Heart left ventricle (tissue), 16 donors: Measurements from ENCODE around the gene AAMP. TPM values are rescaled to one million over a fixed set of nuclear protein-coding genes. Genes with fewer than 3 reads are reported as not detected.

Experiments used
- ATAC-seq, 4 donors: fragments of 200-7000 bp; cut with Tn5 transposase; one replicate each; pipeline ENCODE4 v1.9.1; 2020 to 2022; ENCODE audit warnings: moderate library complexity in 4 of 4, mild to moderate bottlenecking in 3 of 4, moderate number of reproducible peaks in 1 of 4
- DNase-seq, 5 donors: peaks; one replicate each; pipeline ENCODE4 v3.0.0-alpha.2; 2020
- H3K27ac ChIP-seq, 12 donors: fragments of 200-600 bp; sonication (generic) in 4 of 12; one replicate each; pipeline versions ENCODE4 v1.5.0 to v1.8.0; 2016 to 2022; ENCODE audit warnings: mild to moderate bottlenecking in 2 of 12
- H3K27me3 ChIP-seq, 9 donors: fragments of 200-600 bp; sonication (generic) in 2 of 9; one replicate each; pipeline versions ENCODE4 v1.5.1 to v1.8.0; 2016 to 2022; ENCODE audit warnings: mild to moderate bottlenecking in 3 of 9
- H3K36me3 ChIP-seq, 9 donors: fragments of 200-600 bp; sonication (generic) in 2 of 9; one replicate each; pipeline versions ENCODE4 v1.5.0 to v1.8.0; 2018 to 2022; ENCODE audit warnings: mild to moderate bottlenecking in 2 of 9
- H3K4me1 ChIP-seq, 12 donors: fragments of 200-600 bp; sonication (generic) in 4 of 12; one replicate each; pipeline versions ENCODE4 v1.5.0 to v1.8.0; 2016 to 2022; ENCODE audit warnings: mild to moderate bottlenecking in 3 of 12
- H3K4me3 ChIP-seq, 12 donors: fragments of 200-600 bp; sonication (generic) in 4 of 12; one replicate each; pipeline versions ENCODE4 v1.5.0 to v1.8.0; 2017 to 2022; ENCODE audit warnings: mild to moderate bottlenecking in 9 of 12, moderate library complexity in 4 of 12
- H3K9me3 ChIP-seq, 12 donors: fragments of 200-600 bp; sonication (generic) in 4 of 12; one replicate each; pipeline versions ENCODE4 v1.5.0 to v1.8.0; 2016 to 2022; ENCODE audit warnings: mild to moderate bottlenecking in 1 of 12
- POLR2A ChIP-seq, 2 donors: fragments of 450-650 bp; IDR thresholded peaks; one replicate each; pipeline ENCODE4 v1.6.1; 2017; ENCODE audit warnings: antibody characterized with exemption in 2 of 2, mild to moderate bottlenecking in 2 of 2, moderate library complexity in 2 of 2
- WGBS, 4 donors: extraction: QIAGEN DNeasy Blood & Tissue Kit in 2 of 4; methylation state at CpG; one replicate each; pipeline versions ENCODE4 v1.1.5 to v1.1.7; 2013 to 2018; 5-methylcytosine and 5-hydroxymethylcytosine counted together
- intact Hi-C, 10 donors: fragments of 100-400 bp; cut with DNase I; formaldehyde crosslinking; loops; one replicate each; pipeline versions ENCODE4 v1.11.1 to v1.14.2; 2022
- microRNA-seq, 4 donors: library from miRNA; unstranded; fragments of <30 nt; microRNA quantifications; one replicate each; pipeline versions ENCODE4 to v1.2.0, GENCODE V29; 2017 to 2020
- polyA plus RNA-seq, 2 donors: library from polyadenylated mRNA; stranded (reverse); fragments of 200-250 nt; gene quantifications; one replicate each; pipeline ENCODE4 v1.2.3, GENCODE V29; 2013
- total RNA-seq, 9 donors: library from RNA; depleted of rRNA in 2 of 9; stranded (reverse); fragments of >200 nt in 2 of 9; fragmentation: NEBNext Ultra II Directional in 3 of 9; extraction: Animal tissue kit (Norgen Biotek cat#: 25700) in 3 of 9; gene quantifications; one replicate each; pipeline versions ENCODE4 v1.1.0 to v1.2.4, GENCODE V29; 2016 to 2023
- TF ChIP-seq, protein P1 (sequence below), 12 donors: fragments of 200-600 bp; sonication (generic) in 4 of 12; IDR thresholded peaks; one replicate each; pipeline versions ENCODE4 v1.5.0 to v1.8.0; 2018 to 2022; ENCODE audit warnings: antibody characterized with exemption in 12 of 12, mild to moderate bottlenecking in 5 of 12
- donor health status: ischemic (EF 13 %, LVEDD 7.1; RV severe dilation, severe dysfunction).
- donor health status: healthy with polysubstance abuse.
- donor health status: DM: no; HTN: yes; CAD: no.
- donor health status: DM: no; HTN: no; CAD: no.
- donor health status: ischemic (EF 25% LVEDD 6.9; RV normal size, moderate dysfunction).
- donor health status: ischemic (EF 25% LVEDD 5.7; RV mildly dilated, moderate dysfunction).
- donor health status: healthy.
- donor health status: DM: yes; HTN: yes; CAD: no.
- donor health status: ischemic (EF 35%, LVEDD 5.7; RV mildly dilated, moderate dysfunction).
- donor health status: nonischemic (EF 11% LVEDD 7.7; RV severe dilation, severe dysfunction).
- donor health status: DM: yes; HTN: yes; CAD: no.
- donor health status: PGD.
- donor health status: ischemic (EF 29% LVEDD 5.4; RV normal size, mild dysfunction).
- donor health status: nonischemic (EF 23%, LVEDD 6.1; RV moderate dilation, normal function).

AAMP gene
- total and polyA plus RNA-seq, 11 donors = 51.6 to 150 (median 58.6) TPM

- peak in 4 of 5 donors; percentile 35 to 64 (median 43) for DNase-seq
Measured at GRCh38 chr2:218216336-218216673, 53.6 kb downstream of the AAMP start.

More at GRCh38 chr2:218216336-218216673, 53.6 kb downstream of the AAMP start:
- Histone ChIP-seq H3K4me3 (peak overlapping the region; percentile 38 to 99 (median 96)), H3K27ac (peak overlapping the region; percentile 84 to 98 (median 96)), H3K9me3 (no peaks in the 10 kb centered on the region), H3K4me1 (peaks cover 0 to 50% (median 35%) of the 10 kb centered on the region in 12 donors), H3K36me3 (peaks cover 0 to 25% (median 0%) of the 10 kb centered on the region in 9 donors), H3K27me3 (no peaks in the 10 kb centered on the region)
- peak in 3 of 4 donors; percentile 10 to 21 (median 19) for ATAC-seq
- WGBS, 4 donors = 28 to 52% (median 43%) methylated on average over 9 of the region's 9 CpGs
- intact Hi-C loops = loop anchor here in 5 of 10 donors (2.0 to 10.0 kb wide), 6 partner anchors 41 to 181 kb away; partner anchors contain the start of genes AAMP (in 1 of the 5), CTDSP1 (in 1 of the 5), GPBAR1 (in 1 of the 5) and PNKD (in 1 of the 5)
- TF ChIP-seq, protein P1, sequence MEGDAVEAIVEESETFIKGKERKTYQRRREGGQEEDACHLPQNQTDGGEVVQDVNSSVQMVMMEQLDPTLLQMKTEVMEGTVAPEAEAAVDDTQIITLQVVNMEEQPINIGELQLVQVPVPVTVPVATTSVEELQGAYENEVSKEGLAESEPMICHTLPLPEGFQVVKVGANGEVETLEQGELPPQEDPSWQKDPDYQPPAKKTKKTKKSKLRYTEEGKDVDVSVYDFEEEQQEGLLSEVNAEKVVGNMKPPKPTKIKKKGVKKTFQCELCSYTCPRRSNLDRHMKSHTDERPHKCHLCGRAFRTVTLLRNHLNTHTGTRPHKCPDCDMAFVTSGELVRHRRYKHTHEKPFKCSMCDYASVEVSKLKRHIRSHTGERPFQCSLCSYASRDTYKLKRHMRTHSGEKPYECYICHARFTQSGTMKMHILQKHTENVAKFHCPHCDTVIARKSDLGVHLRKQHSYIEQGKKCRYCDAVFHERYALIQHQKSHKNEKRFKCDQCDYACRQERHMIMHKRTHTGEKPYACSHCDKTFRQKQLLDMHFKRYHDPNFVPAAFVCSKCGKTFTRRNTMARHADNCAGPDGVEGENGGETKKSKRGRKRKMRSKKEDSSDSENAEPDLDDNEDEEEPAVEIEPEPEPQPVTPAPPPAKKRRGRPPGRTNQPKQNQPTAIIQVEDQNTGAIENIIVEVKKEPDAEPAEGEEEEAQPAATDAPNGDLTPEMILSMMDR (IDR thresholded peaks at IDR 0.05) = no peak
- no peak for TF ChIP-seq POLR2A (IDR thresholded peaks at IDR 0.05)

Small RNA genes within 50 kb of the gene (microRNA-seq; reads per million reads assigned to microRNA genes)
- gene MIR6513 = 1.5 to 6.0 (median 3.5) reads per million in 4 donors

Other genes starting within 250 kb of the AAMP start
- 1 to 10 TPM in 1 of 9 donors, under 1 TPM in 2, not detected in 6; 0.11 to 1.0 (median 0.14) TPM for gene RUFY4, start 200.9 kb downstream of the AAMP start, total RNA-seq
- gene RUFY4, start 200.9 kb downstream of the AAMP start, polyA plus RNA-seq = not detected
- gene CXCR2, start 144.1 kb downstream of the AAMP start, total RNA-seq = 1 to 10 TPM in 2 of 9 donors, under 1 TPM in 7; 0.27 to 2.0 (median 0.56) TPM
- under 1 TPM; 0.11 to 0.19 TPM for gene CXCR2, start 144.1 kb downstream of the AAMP start, polyA plus RNA-seq
- gene CXCR1, start 103.2 kb downstream of the AAMP start, total RNA-seq = 1 to 10 TPM in 2 of 9 donors, under 1 TPM in 7; 0.23 to 1.9 (median 0.59) TPM
- under 1 TPM; 0.08 to 0.22 TPM for gene CXCR1, start 103.2 kb downstream of the AAMP start, polyA plus RNA-seq
- gene ARPC2, start 52.9 kb downstream of the AAMP start, total RNA-seq = 100 to 1,000 TPM; 126 to 278 (median 139) TPM
- 100 to 1,000 TPM in 1 of 2 donors, 10 to 100 TPM in 1; 64.9 to 223 TPM for gene ARPC2, start 52.9 kb downstream of the AAMP start, polyA plus RNA-seq
- 1 to 10 TPM in 6 of 9 donors, under 1 TPM in 3; 0.52 to 4.7 (median 1.2) TPM for gene GPBAR1, start 9.1 kb downstream of the AAMP start, total RNA-seq
- 1 to 10 TPM in 1 of 2 donors, under 1 TPM in 1; 1.00 to 1.8 TPM for gene GPBAR1, start 9.1 kb downstream of the AAMP start, polyA plus RNA-seq
- 10 to 100 TPM; 53.8 to 78.7 (median 72.5) TPM for gene PNKD, start 382 bp upstream of the AAMP start, total RNA-seq
- 100 to 1,000 TPM in 1 of 2 donors, 10 to 100 TPM in 1; 54.6 to 146 TPM for gene PNKD, start 382 bp upstream of the AAMP start, polyA plus RNA-seq
- gene TMBIM1, start 22.4 kb upstream of the AAMP start, total RNA-seq = 100 to 1,000 TPM in 7 of 9 donors, 10 to 100 TPM in 2; 89.1 to 173 (median 126) TPM
- 100 to 1,000 TPM in 1 of 2 donors, 10 to 100 TPM in 1; 41.8 to 208 TPM for gene TMBIM1, start 22.4 kb upstream of the AAMP start, polyA plus RNA-seq
- gene CATIP, start 86.7 kb upstream of the AAMP start, total RNA-seq = under 1 TPM in 1 of 9 donors, not detected in 8; 0.18 TPM
- gene CATIP, start 86.7 kb upstream of the AAMP start, polyA plus RNA-seq = under 1 TPM in 1 of 2 donors, not detected in 1; 0.07 TPM
- 10 to 100 TPM in 2 of 9 donors, 1 to 10 TPM in 6, under 1 TPM in 1; 0.96 to 31.0 (median 4.3) TPM for gene SLC11A1, start 112.1 kb upstream of the AAMP start, total RNA-seq
- gene SLC11A1, start 112.1 kb upstream of the AAMP start, polyA plus RNA-seq = 1 to 10 TPM; 4.5 to 8.9 TPM
- 100 to 1,000 TPM in 2 of 9 donors, 10 to 100 TPM in 7; 67.4 to 115 (median 93.8) TPM for gene CTDSP1, start 129.7 kb upstream of the AAMP start, total RNA-seq
- 100 to 1,000 TPM in 1 of 2 donors, 10 to 100 TPM in 1; 74.4 to 121 TPM for gene CTDSP1, start 129.7 kb upstream of the AAMP start, polyA plus RNA-seq
- gene VIL1, start 149.0 kb upstream of the AAMP start, total RNA-seq = not detected
- gene VIL1, start 149.0 kb upstream of the AAMP start, polyA plus RNA-seq = under 1 TPM; 0.04 to 0.07 TPM